Right forelimb (tissue), 1 donor: ENCODE measurements around the gene TMEM165.

ENCODE experiments used
- DNase-seq: peaks from one replicate; pipeline ENCODE4 v3.0.0-alpha.2; 2018

The TMEM165 gene

GRCh38 chr4:55407764-55408163 is 12.0 kb downstream of the TMEM165 start:
- no peak for DNase-seq

GRCh38 chr4:55409468-55410171 is 13.9 kb downstream of the TMEM165 start:
- DNase-seq: no peak

GRCh38 chr4:55410431-55410830 is 14.7 kb downstream of the TMEM165 start:
- DNase-seq: no peak

- no peak for DNase-seq
These were observed 15.9 kb downstream of the TMEM165 start for GRCh38 chr4:55411621-55412020.

- no peak for DNase-seq
These were observed 20.4 kb downstream of the TMEM165 start for GRCh38 chr4:55416176-55416575.

DNA sequence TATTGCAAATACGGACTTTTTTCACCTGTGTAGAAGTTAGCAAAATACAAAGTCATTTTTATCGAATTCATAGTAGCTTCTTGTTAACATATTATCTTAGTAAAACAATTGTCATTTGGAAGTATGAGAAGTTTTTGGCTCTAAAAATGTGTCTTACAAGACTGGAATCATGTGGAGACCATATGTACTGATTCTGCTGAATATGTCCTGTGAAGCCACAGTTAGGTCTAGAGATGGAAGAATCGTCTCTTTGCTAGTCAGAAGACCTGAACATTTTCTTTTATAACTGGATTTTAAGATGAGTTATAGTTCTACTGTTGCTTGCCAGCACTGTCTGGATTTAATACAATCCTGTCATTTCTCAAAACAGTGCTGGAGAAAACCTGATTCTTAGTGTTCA is 29.0 kb downstream of the TMEM165 start:
- no peak for DNase-seq

DNA sequence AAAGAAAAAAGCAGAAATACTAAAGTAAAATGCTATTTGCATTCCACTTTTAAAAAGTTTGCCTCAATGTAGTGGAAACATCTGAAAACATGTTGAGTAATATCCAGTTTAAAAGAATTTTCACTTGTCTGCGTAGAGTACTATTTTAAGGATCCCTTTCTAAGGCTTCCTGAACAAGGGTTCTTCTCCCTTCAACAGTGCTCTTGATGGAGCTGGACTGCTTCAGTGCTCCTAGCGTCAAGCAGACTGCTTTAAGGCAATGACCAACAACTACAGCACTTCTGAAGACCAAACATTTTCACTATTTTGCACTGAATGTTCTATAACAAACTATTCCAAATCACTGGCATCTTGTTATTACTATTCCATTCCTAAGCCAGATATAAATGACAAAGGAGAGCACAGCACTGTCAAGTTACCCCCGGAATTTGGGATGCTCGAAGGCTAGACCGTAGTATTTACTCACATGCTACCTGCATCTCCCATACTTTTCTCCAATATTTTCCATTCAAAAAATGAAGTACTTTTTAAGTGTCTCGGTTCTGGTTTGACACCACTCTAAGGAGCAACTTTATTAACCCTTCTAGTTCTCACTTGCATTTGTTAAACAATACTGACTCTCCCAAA is 36.1 kb downstream of the TMEM165 start:
- no peak for DNase-seq

GRCh38 chr4:55435141-55435841 is 39.5 kb downstream of the TMEM165 start:
- no peak for DNase-seq

DNA sequence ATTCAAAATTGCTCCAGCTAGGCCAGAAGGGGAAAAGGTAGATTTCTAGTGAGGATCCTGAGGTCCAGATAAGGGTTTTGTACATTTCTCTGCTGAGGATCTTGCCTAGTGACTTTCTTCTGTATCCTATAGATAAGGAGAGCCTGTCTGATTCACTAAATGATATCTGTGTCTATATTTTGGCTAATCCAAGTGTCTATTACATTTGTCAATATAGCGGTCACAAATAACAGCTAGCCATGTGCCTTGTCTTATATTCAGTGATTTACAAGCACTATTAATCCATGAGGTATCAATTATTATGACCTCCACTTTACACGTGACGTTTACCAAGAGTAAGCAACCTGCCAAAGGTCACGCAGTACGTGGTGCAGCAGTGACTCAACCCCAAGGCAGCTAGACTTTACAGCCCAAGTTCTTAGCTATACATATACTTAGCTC is 41.6 kb downstream of the TMEM165 start:
- DNase-seq: no peak

GRCh38 chr4:55437823-55438222 is 42.1 kb downstream of the TMEM165 start:
- no peak for DNase-seq

DNA sequence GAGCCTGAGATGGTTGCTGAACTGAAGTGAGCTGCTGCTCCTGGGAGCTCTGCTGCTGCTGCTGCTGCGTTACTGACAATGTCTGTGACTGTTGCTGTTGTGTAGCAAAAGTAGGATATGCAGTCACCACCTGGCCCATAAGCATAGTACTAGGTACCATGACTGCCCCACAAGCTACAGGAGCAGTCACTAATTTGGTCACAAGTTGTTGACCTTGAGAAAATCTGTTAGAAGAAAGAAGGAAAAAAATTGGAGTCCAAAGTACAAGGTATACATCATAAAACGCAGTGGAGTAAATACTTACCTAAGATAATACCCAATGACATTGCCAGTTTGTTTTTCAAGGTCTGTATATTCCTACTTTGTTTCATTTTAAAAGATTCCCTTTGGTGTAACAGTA is 42.6 kb downstream of the TMEM165 start:
- DNase-seq: no peak

DNA sequence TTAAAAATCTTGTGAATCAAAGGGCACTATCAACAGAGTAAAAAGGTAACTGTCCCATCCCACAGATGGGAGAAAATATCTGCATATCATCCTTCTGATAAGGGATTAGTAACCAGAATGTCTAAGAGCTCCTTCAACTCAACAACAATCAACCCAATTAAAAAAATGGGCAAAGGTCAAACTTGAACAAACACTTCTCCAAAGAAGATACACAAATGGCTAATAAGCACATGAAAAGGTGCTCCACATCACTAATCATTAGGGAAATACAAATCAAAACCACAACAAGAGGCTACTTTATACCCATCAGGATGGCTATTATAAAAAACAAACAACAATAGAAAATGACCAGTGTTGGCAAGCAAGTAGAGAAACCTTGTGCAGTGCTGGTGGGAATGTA is 43.3 kb downstream of the TMEM165 start:
- DNase-seq: no peak

- no peak for DNase-seq
These were observed 45.0 kb downstream of the TMEM165 start for GRCh38 chr4:55440786-55441185.

DNA sequence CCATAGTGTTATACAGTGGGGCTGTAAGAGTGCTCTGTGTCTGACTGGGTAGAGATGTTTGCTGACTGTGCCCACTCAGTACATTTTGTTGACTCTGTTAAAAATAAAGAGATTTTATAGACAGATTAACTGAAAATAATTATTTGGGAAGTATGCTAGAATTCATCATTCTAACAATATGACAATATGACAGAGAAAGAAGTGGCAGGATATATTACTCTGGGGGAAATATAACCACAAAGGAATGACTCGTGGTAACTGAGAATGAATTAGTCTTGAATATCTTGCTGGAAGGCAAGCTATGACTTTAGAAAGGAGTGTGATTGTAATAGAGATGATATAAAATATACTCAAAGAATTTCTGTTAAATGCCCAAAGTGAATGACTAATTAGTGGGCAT is 46.8 kb downstream of the TMEM165 start:
- no peak for DNase-seq

- no peak for DNase-seq
These were observed 49.1 kb downstream of the TMEM165 start for GRCh38 chr4:55444827-55445226.

DNA sequence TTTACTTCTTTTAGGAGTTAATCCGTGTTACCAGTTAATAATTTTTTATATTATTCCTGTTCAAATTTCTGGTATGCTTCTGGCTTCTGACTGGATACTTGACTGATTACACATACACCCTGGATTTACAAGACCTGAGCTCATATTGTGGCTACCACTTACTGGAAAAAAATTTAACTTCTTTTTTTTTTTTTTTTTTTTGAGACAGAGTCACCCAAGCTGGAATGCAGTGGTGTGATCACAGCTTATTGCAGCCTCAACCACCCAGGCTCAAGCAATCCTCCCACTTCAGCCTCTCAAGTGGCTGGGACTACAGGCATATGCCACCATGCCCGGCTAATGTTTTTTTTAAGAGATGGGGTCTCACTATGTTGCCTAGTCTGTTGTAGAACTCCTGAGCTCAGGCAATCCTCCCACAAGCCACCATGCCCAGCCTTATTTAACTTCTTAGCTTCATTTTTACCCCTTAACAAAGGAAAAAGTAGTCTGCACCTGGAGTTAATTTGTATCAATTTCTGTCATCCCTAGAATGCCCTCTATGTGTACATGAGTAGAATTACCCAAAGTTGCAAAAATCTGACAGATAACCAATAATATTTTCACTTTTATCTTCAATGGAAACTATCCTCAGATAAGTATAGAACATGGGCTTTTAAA is 50.3 kb downstream of the TMEM165 start:
- DNase-seq: no peak

GRCh38 chr4:55446578-55446922 is 50.8 kb downstream of the TMEM165 start:
- no peak for DNase-seq

DNA sequence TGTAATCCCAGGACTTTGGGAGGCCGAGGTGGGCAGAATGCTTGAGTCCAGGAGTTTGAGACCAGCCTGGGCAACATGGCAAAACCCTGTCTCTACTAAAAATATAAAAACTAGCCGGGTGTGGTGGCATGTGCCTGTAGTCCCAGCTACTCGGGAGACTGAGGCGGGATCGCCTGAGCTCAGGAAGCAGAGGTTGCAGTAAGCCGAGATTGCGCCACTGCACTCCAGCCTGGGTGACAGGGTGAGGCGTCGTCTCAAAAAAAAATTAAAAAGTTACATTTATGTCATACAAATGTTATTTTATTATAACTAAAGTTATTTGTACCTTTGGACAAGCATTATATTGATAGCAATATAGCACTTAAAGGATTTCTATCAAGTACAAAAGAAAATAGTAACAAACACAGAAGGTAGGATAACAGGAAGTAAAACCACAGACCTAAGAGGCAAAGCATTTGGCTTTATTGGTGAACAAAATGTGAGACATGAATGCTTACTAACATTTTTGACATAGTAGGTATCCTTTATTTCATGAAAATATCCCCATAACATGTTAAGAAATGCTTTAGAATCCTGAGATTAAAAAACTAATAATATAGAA is 51.5 kb downstream of the TMEM165 start:
- DNase-seq: no peak

- DNase-seq: no peak
These were observed 52.1 kb downstream of the TMEM165 start for GRCh38 chr4:55447831-55448230.

DNA sequence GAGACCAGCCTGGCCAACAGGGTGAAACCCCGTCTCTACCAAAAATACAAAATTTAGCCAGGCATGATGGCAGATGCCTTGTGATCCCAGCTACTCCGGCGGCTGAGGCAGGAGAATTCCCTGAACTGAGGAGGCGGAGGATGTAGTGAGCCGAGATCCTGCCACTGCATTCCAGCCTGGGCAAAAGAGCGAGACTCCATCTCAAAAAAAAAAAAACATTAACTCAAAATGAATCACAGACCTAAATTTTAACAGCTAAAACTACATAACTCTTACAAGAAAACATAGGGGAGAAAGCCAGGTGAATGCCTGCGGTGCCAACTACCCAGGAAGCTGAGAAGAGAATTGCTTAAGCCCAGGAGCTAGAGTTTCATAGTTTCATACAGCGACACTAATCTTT is 54.8 kb downstream of the TMEM165 start:
- no peak for DNase-seq

DNA sequence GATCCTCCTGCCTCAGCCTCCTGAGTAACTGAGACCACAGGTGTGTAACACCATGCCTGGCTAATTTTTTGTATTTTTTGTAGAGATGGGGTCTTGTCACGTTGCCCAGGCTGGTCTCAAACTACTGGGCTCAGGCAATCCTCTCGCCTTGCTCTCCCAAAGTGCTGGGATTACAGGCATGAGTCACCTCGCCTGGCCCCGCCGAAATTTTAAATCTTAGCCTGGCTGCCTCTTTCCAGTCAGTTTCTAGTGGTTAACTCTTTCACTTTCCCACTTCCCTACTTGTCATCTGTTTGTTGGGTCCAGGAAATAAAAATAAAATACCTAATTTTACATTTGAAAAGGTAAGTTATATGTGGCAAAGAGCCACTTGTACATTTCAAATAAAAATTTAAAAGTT is 62.4 kb downstream of the TMEM165 start:
- no peak for DNase-seq

DNA sequence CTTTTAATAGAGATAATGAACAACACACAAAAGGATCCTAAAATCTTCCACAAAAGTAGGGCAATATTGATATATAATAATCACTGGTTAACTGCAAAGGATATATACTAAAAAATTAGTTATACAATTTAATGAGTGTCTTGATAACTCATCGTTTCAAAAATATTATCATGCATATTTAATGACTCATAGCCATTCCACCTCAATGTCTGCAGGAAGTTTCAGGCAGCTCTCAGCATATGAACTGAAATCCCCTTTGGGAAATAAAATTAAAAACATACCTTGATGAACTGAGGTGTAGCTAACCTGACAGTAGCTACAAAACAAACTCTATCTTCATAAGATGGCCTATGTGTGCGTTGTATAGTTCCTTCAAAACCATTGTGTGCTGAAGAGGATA is 62.9 kb downstream of the TMEM165 start:
- no peak for DNase-seq

GRCh38 chr4:55466001-55466400 is 70.2 kb downstream of the TMEM165 start:
- no peak for DNase-seq
